ENCODE data around the gene GZF1.

Gene GZF1

DNA sequence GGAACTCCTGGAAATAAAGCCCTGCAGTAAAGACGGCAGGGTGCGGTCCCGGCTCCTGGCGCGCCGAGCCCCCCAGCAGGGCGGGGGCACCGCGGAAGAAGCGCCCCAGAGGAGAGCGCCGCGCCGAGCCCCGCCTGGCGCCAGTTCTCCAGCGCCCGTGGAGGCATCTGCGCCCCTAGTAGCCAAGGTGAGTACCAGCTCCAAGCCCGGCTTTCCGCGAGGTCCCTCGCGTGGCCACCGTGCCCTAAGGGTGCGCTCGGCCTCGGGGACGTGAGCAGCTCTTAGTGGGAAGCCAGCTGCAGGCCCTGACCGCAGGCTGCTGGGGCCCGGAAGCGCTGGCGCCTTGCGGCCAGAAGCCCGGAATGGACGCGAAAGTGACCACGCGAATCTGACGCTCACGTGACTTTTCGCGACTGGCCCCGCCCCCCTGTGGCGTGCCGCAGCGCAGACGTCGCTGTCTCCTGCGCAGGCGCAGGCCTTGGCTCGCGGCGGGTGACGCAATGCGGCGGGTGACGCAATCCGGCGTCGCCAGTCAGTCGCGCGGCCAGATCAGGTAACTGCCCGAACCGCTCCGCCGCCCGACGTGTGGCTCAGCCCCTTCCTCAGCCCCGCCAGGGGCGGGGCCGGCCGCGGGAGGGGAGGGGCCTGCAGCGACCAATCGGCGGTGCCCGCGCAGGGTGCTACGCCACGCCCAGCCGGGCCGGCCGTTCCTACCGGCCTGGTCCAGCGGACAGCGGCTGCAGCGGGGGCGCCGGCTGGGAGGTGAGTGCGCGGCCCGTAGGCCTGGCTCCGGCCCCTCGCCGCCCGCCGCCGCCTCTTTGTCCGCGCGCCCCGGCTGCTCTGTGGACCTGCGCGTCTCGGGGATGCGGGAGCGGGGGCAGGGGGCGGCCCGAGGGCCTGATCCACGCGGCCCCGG is at the start of gene GZF1:
GZF1 (plus strand) TSS at position 707 of the 916 bp plus-strand sequence. CDS start 2,202 bp downstream, outside the sequence.
- DNase-seq (ENCODE audit: low read depth) = peak; percentile 97

DNA sequence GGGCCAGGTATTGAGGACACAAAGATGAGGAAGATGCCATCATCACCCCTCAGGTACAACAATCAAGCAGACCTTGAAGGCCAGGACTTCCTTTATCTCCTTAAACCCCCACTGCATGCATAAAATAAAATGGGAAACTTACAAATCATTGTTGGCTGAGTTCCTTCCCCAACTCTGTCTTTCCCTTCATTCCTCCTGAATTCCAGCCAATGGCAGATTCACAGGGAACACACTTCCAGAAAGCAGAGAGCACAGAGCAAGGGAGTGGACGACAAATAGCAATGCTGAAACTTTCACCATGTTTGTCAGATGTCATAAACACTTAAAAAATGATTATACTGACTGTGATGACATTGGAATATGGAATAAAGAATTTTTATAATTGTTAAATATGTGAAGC is 48.7 kb upstream of the GZF1 start:
- no peak for DNase-seq (ENCODE audit: low read depth)

DNA sequence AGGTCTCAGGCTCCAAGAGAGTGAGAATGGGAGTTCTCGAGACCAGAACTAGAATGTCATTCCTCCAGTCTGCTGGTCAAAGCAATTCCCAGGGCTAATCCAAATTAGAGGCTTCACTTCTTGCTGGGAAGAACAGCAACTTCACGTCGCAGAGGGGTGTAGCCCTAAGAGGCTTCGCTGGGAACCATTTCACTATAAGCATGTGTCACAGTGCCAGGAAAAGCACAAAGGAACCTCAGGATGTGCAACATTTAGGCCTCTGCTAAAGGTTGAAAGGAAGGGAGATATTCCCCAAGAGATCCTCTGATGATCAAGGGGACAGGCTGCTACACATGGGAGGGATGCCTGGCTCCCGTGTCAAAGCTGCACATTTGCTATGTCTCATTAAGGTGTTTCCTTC is 47.3 kb upstream of the GZF1 start:
- no peak for DNase-seq (ENCODE audit: low read depth)

DNA sequence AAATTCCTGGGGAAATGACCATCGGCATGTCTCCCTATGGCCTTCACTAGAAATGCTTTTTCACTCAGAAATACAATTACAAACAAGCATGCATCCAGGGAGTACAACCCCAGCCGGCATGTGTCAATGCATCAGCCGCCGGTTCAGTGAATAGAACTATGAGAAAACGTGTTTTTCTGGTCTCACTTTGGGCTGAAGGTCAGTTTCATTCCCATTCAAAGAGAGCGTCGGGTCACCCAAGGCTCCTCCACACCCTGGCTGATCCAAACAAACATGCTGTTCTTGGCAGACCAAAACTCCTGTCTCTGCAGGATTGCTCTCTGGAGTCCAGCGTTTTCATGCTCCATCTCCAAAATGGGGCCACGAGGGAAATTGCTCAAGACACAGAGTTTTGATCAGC is 46.9 kb upstream of the GZF1 start:
- no peak for DNase-seq (ENCODE audit: low read depth)

DNA sequence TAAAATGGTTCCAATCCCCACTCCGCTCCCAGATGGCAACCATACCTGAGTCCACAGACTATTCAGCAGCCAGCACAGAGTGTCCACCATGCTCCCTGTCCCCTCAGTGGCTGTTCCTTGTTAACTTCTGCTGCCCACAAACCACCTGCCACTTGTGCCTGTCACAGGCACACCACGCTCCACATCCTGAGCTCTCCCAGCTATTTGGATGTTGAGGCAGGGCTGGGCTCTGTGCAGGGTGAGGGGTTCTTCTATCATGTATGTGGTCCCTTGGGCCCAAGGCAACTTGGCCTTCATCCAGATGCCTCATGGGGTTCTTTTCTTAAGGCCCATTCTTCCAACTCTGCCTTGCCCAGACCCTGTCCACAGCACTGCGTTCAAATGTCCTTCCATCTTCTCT is 45.4 kb upstream of the GZF1 start:
- DNase-seq (ENCODE audit: low read depth) = no peak

DNA sequence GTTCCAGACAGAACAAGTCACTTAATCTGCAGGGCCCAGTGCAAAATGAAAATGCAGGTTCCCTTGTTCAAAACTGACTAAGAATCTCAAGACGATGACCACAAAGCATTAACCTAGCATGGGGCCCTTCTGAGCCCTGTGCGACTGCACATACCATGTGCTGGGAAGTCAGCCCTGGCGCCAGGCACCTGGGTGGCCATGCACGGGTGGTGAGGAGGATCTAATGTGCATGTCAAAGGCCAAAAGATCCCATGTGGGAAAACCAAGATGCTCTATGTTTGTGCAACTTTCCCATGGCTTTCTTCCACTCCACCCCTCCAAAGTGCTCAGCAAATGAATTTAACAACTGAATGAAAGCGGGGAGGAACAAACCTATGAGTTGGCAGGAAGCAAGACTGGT is 44.9 kb upstream of the GZF1 start:
- DNase-seq (ENCODE audit: low read depth) = no peak

DNA sequence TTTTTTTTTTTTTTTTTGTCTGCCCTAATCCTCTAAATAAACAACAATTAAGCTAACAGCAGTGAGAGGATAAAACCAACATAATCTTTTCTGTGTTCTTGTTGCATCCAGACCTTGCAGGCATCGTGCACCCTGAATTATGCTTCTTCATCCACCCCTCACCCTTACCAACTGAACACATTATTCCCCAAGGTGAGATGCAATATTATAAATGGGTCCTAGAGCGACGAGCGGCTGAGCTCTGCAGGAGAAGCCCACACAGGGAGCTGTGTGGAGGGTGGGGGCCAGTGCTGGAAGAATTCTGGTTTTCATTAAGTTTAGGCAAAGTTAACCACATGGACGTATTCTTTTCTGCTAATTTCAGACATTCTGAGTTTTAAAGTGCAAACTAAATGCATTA is 43.6 kb upstream of the GZF1 start:
- no peak for DNase-seq (ENCODE audit: low read depth)

DNA sequence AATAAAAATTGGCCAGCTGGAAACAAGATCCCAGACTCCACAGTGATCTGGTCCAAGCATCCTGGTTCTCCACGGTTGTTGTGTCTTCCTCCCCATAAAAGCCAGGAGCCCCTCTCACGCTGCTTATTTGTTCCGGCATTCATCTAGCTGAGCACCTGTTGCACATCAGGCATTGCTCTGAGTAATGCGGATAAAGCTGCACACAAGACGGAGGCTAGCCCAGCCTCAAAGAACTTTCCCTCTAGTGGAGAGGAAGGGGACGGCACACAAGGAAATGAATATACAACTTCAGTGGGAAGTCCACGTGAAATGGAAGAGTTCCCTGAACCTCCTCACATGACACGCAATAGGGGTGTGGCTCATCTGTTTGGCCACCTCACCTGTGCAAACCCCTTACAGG is 41.7 kb upstream of the GZF1 start:
- no peak for DNase-seq (ENCODE audit: low read depth)

DNA sequence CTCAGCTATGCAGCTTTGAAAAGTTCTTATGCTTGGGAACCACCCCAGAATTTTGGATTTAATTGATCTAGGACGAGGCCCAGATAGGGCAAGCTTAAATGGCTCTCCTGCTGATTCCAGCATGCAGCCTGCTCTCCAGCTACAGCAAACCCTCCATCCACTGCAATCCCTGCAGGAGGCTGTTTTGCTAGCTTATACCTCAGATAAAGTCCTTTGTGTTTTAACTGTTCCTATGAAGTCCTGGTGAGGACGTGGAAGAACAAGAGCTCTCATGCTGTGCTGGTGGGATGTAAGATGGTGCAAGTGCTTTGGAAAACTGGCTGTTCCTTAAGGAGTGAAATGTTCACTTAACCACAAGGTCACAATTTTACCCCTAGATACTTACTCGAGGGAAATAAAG is 36.9 kb upstream of the GZF1 start:
- DNase-seq (ENCODE audit: low read depth) = no peak

DNA sequence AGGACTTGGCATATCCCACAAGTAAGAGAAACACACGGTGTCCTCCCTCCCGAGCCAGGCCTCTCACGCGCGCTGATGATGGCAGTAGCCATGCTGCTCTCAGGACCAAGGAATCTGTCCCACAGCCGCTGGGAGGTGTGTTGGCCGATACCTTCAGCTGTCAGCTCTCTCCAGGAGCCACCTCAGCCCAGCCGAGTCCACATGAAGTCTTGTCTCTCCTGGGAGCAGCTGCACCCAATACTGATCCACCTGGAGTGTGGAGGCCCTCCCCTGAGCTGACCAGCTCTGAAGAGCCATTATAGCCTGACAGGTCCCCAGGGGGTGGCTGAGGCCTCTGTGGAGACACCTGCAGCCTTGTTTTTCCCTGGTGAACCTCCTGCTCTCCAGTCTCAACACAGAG is 35.2 kb upstream of the GZF1 start:
- DNase-seq (ENCODE audit: low read depth) = no peak

DNA sequence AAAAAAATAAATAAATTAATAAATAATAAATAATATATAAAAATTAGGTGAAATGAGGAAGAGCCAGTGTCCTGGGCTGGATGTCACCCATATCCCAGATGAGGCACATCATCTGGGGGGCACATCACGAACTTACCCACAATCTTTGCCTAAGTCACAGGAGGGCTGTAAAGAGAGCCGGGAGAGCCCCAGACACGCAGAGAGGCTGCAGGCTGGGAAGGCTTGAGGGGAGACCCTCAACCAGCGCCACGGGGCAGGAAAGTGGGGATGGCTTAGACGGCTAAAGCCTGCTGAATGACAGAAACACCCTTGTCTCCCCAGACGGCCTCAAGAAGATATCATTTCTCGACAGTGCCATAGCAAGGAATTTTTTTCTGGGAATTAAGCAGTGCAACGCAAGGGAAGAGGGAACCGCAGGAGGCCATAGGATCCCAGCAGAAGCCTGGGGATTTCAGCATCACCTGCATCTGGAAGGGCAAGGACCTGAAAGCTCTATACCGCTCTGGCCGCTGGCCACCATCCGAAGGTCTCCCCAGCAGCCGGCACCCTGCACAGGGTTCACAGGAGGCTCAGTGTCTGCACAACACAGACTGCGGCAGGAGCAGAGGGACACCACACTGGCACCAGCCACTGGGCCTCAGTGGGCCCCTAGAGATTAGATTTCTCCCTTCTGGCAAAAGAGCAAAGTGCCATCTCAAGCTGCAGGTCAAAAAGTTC is 34.2 kb upstream of the GZF1 start:
- DNase-seq (ENCODE audit: low read depth) = no peak

DNA sequence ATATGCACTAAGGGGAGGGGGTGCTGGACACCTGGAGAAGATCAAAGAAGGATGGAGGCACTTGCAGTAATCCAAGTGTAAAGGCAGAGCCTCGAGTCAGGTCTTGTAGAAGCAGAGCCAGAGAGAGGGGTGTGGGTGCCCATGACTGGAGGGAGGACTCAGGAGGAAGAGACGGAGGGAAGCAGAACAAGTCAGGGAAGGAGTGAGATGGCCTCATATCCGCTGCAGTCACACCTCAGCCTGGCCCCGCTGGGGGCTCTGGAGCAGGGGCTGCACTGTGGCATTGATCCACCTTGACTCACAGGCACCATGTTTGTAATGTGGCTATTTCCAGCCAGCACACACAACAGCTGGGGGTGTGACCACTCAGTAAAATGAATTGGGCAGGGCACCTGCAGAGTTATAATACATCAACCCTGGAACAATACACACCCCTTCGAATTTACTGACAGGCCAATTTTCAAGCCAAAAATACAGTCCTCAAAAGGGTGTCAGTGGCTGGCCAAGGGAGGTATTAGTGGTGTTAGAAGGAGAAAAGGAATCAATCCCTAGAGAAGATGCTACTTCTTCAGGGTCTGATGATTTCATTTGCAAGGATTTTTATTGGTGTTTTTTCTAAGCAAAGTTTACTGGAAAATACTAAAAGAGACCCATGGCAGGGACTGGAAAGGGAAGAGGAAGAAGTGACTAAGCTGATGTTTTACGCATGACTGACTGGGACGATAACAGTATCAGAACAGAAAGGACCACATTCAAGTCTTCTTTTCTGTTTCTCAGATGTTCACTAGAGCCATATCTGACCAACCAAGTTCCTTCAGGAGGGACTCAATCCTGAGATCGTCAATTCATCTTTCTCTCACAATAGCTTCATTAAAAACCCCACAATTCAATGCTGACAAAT is 30.3 kb upstream of the GZF1 start:
- DNase-seq (ENCODE audit: low read depth) = no peak

DNA sequence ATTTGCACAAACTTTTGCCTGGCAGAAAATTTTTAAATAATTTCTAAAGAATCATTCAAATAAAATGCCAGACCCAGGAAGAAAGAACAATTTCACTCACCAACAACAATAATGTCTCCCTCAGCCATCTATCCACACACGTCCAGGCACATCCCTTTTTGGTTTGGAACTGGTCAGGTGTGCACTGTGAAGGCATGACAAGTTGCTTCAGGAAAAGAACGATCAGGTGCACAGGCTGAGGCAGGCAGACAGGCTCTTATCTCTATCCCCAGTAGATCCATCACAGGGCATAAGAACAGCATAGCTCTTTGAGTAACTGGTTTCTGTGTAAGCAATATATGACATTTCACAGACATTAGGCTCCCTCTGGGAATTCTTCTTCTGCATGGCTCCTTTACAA is 29.5 kb upstream of the GZF1 start:
- no peak for DNase-seq (ENCODE audit: low read depth)

DNA sequence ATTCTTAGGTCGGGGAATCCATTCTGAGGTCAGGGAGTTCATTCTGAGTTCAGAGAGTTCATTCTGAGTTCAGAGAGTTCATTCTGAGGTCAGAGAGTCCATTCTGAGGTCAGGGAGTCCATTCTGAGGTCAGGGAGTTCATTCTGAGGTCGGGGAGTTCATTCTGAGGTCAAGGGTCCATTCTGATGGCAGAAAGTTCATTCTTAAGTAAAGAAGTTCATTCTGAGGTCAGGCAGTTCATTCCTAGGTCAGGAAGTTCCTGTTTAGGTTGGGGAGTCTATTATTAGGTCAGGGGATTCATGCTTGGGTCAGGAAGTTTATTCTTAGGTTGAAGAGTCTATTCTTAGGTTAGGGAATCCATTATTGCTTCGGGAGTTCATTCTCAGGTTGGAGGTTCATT is 27.9 kb upstream of the GZF1 start:
- DNase-seq (ENCODE audit: low read depth) = no peak

DNA sequence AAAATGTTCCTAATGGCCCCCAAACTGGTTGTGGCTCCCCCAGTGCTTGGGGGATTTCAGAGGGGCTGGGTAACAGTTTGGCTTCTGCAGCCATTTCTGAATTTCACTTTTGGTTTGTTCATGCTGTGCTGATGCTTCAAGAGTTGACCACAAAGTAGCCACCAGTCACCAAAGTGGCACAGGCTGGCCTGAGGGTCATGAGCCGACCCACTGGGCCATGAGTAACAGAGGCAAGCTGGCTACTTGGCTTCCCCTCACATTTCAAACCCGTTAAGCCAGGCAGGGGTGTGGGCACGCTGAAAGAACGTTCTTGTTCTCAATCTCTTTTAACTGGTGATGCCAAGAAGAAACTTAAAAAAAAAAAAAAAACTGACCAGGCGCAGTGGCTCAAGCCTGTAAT is 26.5 kb upstream of the GZF1 start:
- DNase-seq (ENCODE audit: low read depth) = no peak

DNA sequence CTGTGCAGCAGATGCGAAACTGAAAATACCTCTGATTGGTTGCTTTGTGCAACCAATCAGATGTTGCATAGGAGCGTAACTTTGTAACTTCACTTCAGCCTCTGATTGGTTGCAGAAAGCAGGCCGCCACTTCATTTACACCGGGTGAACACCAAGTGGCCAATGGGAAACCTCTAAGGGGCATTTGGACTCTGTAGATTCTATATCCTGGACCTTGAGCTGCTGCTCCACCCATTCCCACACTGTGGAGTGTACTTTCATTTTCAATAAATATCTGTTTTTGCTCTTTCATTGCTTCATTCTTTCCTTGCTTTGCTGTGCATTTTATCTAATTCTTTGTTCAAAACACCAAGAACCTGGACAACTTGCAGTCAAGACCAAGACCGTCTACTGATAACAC is 25.5 kb upstream of the GZF1 start:
- no peak for DNase-seq (ENCODE audit: low read depth)

DNA sequence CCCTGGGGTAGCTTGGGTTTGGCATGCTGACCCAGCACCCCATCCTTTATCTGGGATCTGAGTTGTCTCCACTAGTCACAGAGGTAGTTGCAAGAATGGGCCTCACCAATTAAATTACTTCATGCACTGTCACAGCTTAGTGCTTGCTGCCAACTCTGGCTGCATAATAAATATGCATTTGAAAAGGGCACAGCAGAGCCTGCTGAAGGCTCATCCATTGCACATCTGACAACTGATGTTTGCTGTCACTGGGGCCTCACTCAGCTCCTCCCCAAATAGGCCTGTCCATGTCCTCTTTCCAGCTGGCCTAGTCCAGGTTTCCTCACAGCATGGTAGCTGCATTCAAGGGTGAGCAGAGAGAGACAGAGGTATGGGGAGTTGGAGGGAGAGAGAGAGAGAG is 24.7 kb upstream of the GZF1 start:
- DNase-seq (ENCODE audit: low read depth) = no peak

DNA sequence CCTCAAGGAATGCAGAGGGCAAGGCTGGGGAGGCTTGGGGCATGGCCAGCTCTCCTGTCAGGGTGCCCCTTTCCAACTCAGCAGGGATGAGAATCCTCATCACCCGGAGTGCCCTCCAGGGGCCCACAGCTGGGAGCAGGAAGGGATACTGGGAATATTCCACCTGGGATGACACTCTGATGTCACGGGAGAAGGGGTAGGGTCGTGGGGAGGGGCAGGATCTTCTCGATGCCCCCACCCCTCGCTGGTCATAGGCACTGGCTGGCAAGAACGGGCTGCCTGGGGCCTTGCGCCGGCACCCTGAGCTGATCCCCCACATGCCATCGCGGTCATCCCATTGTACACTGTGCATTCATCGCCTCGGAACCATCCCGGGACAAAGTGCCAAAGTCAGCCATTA is 22.0 kb upstream of the GZF1 start:
- DNase-seq (ENCODE audit: low read depth) = no peak

DNA sequence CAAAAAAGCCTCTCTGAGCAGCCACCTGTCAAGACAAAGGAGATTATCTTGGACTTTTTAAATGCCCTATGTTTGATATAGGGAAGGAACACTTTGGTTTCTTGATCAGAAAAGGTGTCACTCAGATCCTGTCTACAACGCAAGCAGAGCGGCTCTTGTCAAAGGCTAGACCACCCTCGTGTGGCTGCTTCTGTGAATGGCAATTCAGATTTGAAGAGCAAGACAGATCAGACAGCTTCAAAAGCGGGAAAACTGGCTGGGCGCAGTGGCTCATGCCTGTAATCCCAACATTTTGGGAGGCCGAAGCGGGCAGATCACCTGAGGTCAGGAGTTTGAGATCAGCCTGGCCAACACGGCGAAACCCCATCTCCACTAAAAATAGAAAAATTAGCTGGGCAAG is 21.5 kb upstream of the GZF1 start:
- no peak for DNase-seq (ENCODE audit: low read depth)

DNA sequence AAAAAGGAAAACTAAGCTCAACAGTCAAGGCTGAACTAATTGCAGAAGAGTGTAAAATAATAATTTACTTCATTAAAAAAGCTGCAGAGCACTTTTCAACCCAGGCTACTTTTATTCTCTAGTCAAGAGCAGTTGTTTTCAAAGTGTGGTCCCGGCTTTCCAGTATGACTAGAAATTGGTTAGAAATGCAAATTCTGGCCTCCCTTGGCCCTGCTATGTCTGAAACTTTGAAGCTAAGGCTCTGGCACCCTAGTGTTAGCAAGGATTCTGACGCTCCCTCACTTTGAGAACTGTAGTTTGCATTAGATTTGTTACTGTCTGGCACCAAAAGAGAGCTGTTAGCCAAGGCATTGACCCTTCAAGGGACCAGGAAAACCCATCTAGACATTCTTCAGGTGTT is 20.9 kb upstream of the GZF1 start:
- no peak for DNase-seq (ENCODE audit: low read depth)

DNA sequence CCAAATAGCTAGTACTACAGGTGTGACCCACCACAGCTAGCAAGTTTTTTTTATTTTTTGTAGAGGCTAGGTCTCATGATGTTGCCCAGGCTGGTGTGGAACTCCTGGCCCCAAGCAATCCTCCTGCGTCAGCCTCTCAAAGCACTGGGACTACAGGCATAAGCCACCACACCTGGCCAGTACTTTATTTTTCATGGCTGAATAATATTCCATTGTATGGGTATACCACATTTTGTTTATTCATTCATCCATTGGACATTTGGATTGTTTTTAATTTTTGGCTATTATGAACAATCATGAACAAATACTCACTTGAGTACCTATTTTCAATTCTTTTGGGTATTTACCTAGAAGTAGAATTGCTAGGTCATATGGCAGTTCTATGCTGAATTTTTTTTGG is 18.4 kb upstream of the GZF1 start:
- DNase-seq (ENCODE audit: low read depth) = no peak

DNA sequence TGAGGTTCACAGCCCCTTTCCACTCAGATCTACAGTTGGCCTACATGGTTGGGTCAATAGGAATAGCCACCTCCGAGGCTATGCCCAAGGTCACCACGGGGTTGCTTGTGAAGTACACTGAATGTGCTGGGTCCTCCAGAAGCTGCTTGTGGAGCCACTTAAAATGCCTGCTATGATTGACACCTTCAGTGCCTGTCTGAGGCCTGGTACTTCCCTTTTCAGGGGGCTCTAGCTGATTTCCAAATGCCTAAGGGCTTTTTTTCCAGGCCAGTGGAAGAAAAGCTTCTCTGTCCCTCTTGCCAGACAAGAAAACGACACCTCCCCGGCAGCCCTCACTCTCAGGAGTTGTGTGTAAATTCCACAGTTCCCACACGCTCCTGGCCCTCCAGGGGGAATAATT is 17.6 kb upstream of the GZF1 start:
- DNase-seq (ENCODE audit: low read depth) = no peak

DNA sequence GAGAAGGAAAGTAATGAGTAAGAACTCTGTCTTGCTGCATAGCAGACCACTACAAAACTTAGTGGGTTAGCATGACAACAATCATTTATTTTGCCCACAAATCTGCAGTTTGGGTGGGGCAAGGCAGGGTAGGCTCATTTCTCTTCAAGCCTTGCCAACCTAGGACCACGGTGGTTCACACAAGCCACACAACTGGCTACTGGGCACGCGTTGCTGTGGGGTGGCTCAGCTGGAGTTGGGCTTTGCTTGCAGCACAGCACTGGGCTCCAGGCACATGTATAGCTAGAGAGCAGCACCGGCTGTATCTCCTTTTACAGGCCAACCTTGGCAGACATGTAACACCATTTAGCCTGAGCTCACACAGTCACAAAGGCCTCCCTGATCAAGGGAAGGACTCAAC is 16.0 kb upstream of the GZF1 start:
- DNase-seq (ENCODE audit: low read depth) = no peak

Measured in CMK (cell line).